ENCODE data around the gene CTNNBL1. TPM values are rescaled to one million over a fixed set of nuclear protein-coding genes. Genes with fewer than 3 reads are reported as not detected.

Gene CTNNBL1
- total and polyA plus RNA-seq, 2 of the 4 experiments (the other 2 are of a cell fraction): 29.9 to 34.1 TPM

GRCh38 chr20:37873884-37874283, 180.1 kb downstream of the CTNNBL1 start:
- H3K36me3 ChIP-seq (ENCODE audit: control insufficient read depth, insufficient read depth, low read length): peaks cover 19% of the 10 kb centered on the region
- DNase-seq: no peak
- no peak overlapping the region for H3K9ac ChIP-seq (ENCODE audit: low read depth, low read length)
- ChIA-PET POLR2A (ENCODE audit: unreplicated experiment) (no interaction called here), CTCF (no interaction called here)
- no peaks in the 10 kb centered on the region for H3K9me3 ChIP-seq (ENCODE audit: control insufficient read depth, insufficient read depth, low read length)
- H3K79me1 ChIP-seq (ENCODE audit: low read depth in 1 of 2, low read length in 2 of 2): no peaks in the 10 kb centered on the region
- no peak overlapping the region for H2BK120ac ChIP-seq (ENCODE audit: low read depth, low read length)
- H3K4me3 ChIP-seq (ENCODE audit: insufficient read depth, low read depth, low read length): no peak overlapping the region
- no peak overlapping the region for H3K14ac ChIP-seq (replicated peaks; ENCODE audit: low read depth, low read length)
- dilution Hi-C loops (cut with HindIII; ENCODE audit: low sequenced_read_pairs, unreplicated experiment): no loop called here
- no peak overlapping the region for H2BK20ac ChIP-seq (ENCODE audit: low read depth, low read length)
- intact Hi-C loops (cut with micrococcal nuclease): no loop called here
- H3K4me1 ChIP-seq (ENCODE audit: control insufficient read depth, insufficient read depth, low read length): no peaks in the 10 kb centered on the region
- in situ Hi-C loops (cut with MboI; ENCODE audit: low sequenced_read_pairs): no loop called here
- no peak for ATAC-seq (ENCODE audit: low read depth)
- H2BK15ac ChIP-seq (ENCODE audit: low read depth, low read length): no peak overlapping the region
- H4K8ac ChIP-seq (ENCODE audit: low read depth in 2 of 2, low read length in 2 of 2): no peak overlapping the region
- no peak overlapping the region for H2AFZ ChIP-seq (replicated peaks; ENCODE audit: low read length, poor library complexity)
- H3K18ac ChIP-seq (ENCODE audit: low read depth, low read length): no peak overlapping the region
- no peak overlapping the region for H3K56ac ChIP-seq (ENCODE audit: extremely low read depth, insufficient read depth, low read length)
- no peak overlapping the region for H3K27ac ChIP-seq (ENCODE audit: insufficient read depth, low read length)
- no peak overlapping the region for H3K23ac ChIP-seq (ENCODE audit: low read depth, low read length)
- no TSS peak for BruUV-seq (replicated peaks)
- H4K91ac ChIP-seq (ENCODE audit: insufficient read depth, low read depth, low read length): no peak overlapping the region
- H2AK9ac ChIP-seq (replicated peaks; ENCODE audit: low read depth, low read length, poor library complexity): no peak overlapping the region
- H3K4me2 ChIP-seq (ENCODE audit: low read depth, low read length): no peak overlapping the region
- no peaks in the 10 kb centered on the region; the same call in 1 of the 2 replicates for H3K9me1 ChIP-seq (ENCODE audit: insufficient read depth, low read length)
- H2AK5ac ChIP-seq (ENCODE audit: low read depth, low read length): no peak overlapping the region
- TF ChIP-seq ELK1 (IDR thresholded peaks at IDR 0.05; ENCODE audit: borderline replicate concordance, low read depth, low read length) (no peak), SMC3 (IDR thresholded peaks at IDR 0.05; ENCODE audit: low read depth, low read length) (no peak), NFE2L2 (IDR thresholded peaks at IDR 0.05; ENCODE audit: low read depth, low read length) (no peak), FOS (IDR thresholded peaks at IDR 0.05; ENCODE audit: low read depth, low read length) (no peak), BHLHE40 (IDR thresholded peaks at IDR 0.05; ENCODE audit: low read depth, low read length) (no peak), MXI1 (IDR thresholded peaks at IDR 0.05; ENCODE audit: borderline replicate concordance, low read depth, low read length) (no peak), POLR2A (IDR thresholded peaks at IDR 0.05; ENCODE audit: low read depth, low read length) (no peak), RCOR1 (IDR thresholded peaks at IDR 0.05; ENCODE audit: insufficient replicate concordance, low read length) (no peak), CEBPB (IDR thresholded peaks at IDR 0.05; ENCODE audit: low read depth, low read length) (no peak)
- no peaks in the 10 kb centered on the region for H4K20me1 ChIP-seq (ENCODE audit: insufficient read depth, low read length)
- 100% methylated on average over 5 of the region's 11 CpGs; no CpG with 5 or more reads in 1 of the 2 experiments for WGBS, 2 experiments (ENCODE audit: extremely low coverage in 2 of 2, insufficient read length in 1 of 2)
- no peaks in the 10 kb centered on the region for H3K27me3 ChIP-seq (ENCODE audit: control insufficient read depth, insufficient read depth, low read length)
- H3K4ac ChIP-seq (ENCODE audit: low read depth, low read length): no peak overlapping the region
- H4K5ac ChIP-seq (ENCODE audit: low read depth, low read length): no peak overlapping the region
- H2BK5ac ChIP-seq (ENCODE audit: low read depth, low read length, poor library complexity, severe bottlenecking): no peak overlapping the region
